ENCODE results near the gene ITGA11. TPM values are rescaled to one million over a fixed set of nuclear protein-coding genes. Genes with fewer than 3 reads are reported as not detected.

Gene ITGA11
- total and polyA plus RNA-seq, 2 donors (not counting 1 experiment from before 2014, with no cell fraction given) = 21.5 to 29.6 TPM

GRCh38 chr15:68318931-68319909 is 112.7 kb downstream of the ITGA11 start:
- no peak for DNase-seq (ENCODE audit: low read depth in 2 of 2)
- no peaks in the 10 kb centered on the region for H3K9me3 ChIP-seq (ENCODE audit: control insufficient read depth, insufficient read depth, low read depth, low read length)
- no peak overlapping the region for H3K4me2 ChIP-seq (ENCODE audit: extremely low read depth, insufficient read depth, low read length)
- H3K4me1 ChIP-seq (ENCODE audit: control insufficient read depth, extremely low read depth, insufficient read depth, low read length) = no peaks in the 10 kb centered on the region
- H3K9ac ChIP-seq (ENCODE audit: insufficient read depth, low read length) = no peak overlapping the region
- H3K4me3 ChIP-seq (replicated peaks in 1 of 4; ENCODE audit: control extremely low read depth in 1 of 4, insufficient read depth in 1 of 4, low read depth in 3 of 4, low read length in 4 of 4) = no peak overlapping the region
- peaks cover 2% of the 10 kb centered on the region for H4K20me1 ChIP-seq (ENCODE audit: control insufficient read depth, extremely low read depth, insufficient read depth, low read length)
- H3K27ac ChIP-seq (ENCODE audit: insufficient read depth, low read length) = no peak overlapping the region
- no peak overlapping the region for H2AFZ ChIP-seq (ENCODE audit: low read length)
- H3K36me3 ChIP-seq (ENCODE audit: control insufficient read depth, insufficient read depth, low read length) = no peaks in the 10 kb centered on the region
- H3K27me3 ChIP-seq (ENCODE audit: control insufficient read depth, insufficient read depth, low read length) = no peaks in the 10 kb centered on the region
- no peaks in the 10 kb centered on the region for H3K79me2 ChIP-seq (ENCODE audit: control insufficient read depth, insufficient read depth, low read length)
- TF ChIP-seq CTCF (conservative IDR thresholded peaks at IDR 0.05 in 1 of 2, IDR thresholded peaks at IDR 0.05 in 1 of 2; ENCODE audit: low read depth in 1 of 2, low read length in 2 of 2) = no peak
- TF ChIP-seq EZH2 (IDR thresholded peaks at IDR 0.05; ENCODE audit: low read length, missing control alignments) = no peak

GRCh38 chr15:68318008-68318835 is 113.7 kb downstream of the ITGA11 start:
- no peak for DNase-seq (ENCODE audit: low read depth in 2 of 2)
- Histone ChIP-seq H3K4me2 (ENCODE audit: extremely low read depth, insufficient read depth, low read length) (no peak overlapping the region), H3K27ac (ENCODE audit: insufficient read depth, low read length) (no peak overlapping the region), H3K4me3 (replicated peaks in 1 of 4; ENCODE audit: control extremely low read depth in 1 of 4, insufficient read depth in 1 of 4, low read depth in 3 of 4, low read length in 4 of 4) (no peak overlapping the region), H4K20me1 (ENCODE audit: control insufficient read depth, extremely low read depth, insufficient read depth, low read length) (peaks cover 2% of the 10 kb centered on the region), H3K27me3 (ENCODE audit: control insufficient read depth, insufficient read depth, low read length) (no peaks in the 10 kb centered on the region), H3K36me3 (ENCODE audit: control insufficient read depth, insufficient read depth, low read length) (no peaks in the 10 kb centered on the region), H3K9ac (ENCODE audit: insufficient read depth, low read length) (no peak overlapping the region), H3K9me3 (ENCODE audit: control insufficient read depth, insufficient read depth, low read depth, low read length) (no peaks in the 10 kb centered on the region), H3K79me2 (ENCODE audit: control insufficient read depth, insufficient read depth, low read length) (no peaks in the 10 kb centered on the region), H3K4me1 (ENCODE audit: control insufficient read depth, extremely low read depth, insufficient read depth, low read length) (no peaks in the 10 kb centered on the region), H2AFZ (ENCODE audit: low read length) (no peak overlapping the region)
- TF ChIP-seq CTCF (conservative IDR thresholded peaks at IDR 0.05 in 1 of 2, IDR thresholded peaks at IDR 0.05 in 1 of 2; ENCODE audit: low read depth in 1 of 2, low read length in 2 of 2) (no peak), EZH2 (IDR thresholded peaks at IDR 0.05; ENCODE audit: low read length, missing control alignments) (no peak)

Data from fibroblast of lung (primary cell).